Activated gamma-delta T cell (primary cell): ENCODE results near the gene ARL6IP1.
"Not testable (repeated sequence)": the region's sequence is repeated elsewhere in the genome, so short reads cannot be mapped to it uniquely, and the experiment has no call there.

Experiments used
- DNase-seq: peaks from one replicate; lab custom pipeline; 2025; lab: John Stamatoyannopoulos, UW

ARL6IP1 gene

GRCh38 chr16:18799500-18799899 lies 1.8 kb downstream of the ARL6IP1 start:
- no peak for DNase-seq

- no peak for DNase-seq
Observed at GRCh38 chr16:18797746-18798145, 3.6 kb downstream of the ARL6IP1 start.

- no peak for DNase-seq
Observed at GRCh38 chr16:18796377-18796776, 5.0 kb downstream of the ARL6IP1 start.

GRCh38 chr16:18792836-18793433 lies 8.4 kb downstream of the ARL6IP1 start:
- no peak for DNase-seq

GRCh38 chr16:18789850-18790706 lies 11.3 kb downstream of the ARL6IP1 start, which contains the start of gene RPS15A:
RPS15A (minus strand) TSS chr16:18790334; CDS start chr16:18789113, 1,221 bp downstream.
- peak; percentile 40 for DNase-seq

GRCh38 chr16:18789515-18789849 lies 11.9 kb downstream of the ARL6IP1 start:
- no peak for DNase-seq

- DNase-seq: no peak
Observed at GRCh38 chr16:18788828-18789514, 12.4 kb downstream of the ARL6IP1 start.

GRCh38 chr16:18784917-18785623 lies 16.3 kb downstream of the ARL6IP1 start:
- DNase-seq: no peak

- no peak for DNase-seq
Observed at GRCh38 chr16:18783430-18784341, 17.7 kb downstream of the ARL6IP1 start.

GRCh38 chr16:18782697-18783429 lies 18.5 kb downstream of the ARL6IP1 start:
- no peak for DNase-seq

- DNase-seq: not testable (repeated sequence)
Observed at GRCh38 chr16:18781232-18781631, 20.1 kb downstream of the ARL6IP1 start.

GRCh38 chr16:18780460-18781026 lies 20.8 kb downstream of the ARL6IP1 start:
- DNase-seq: not testable (repeated sequence)

GRCh38 chr16:18777664-18778063 lies 23.7 kb downstream of the ARL6IP1 start:
- DNase-seq: not testable (repeated sequence)

GRCh38 chr16:18776334-18776733 lies 25.0 kb downstream of the ARL6IP1 start:
- not testable (repeated sequence) for DNase-seq

GRCh38 chr16:18774651-18775050 lies 26.7 kb downstream of the ARL6IP1 start:
- DNase-seq: not testable (repeated sequence)

- not testable (repeated sequence) for DNase-seq
Observed at GRCh38 chr16:18772171-18772570, 29.2 kb downstream of the ARL6IP1 start.

GRCh38 chr16:18770336-18770962 lies 30.9 kb downstream of the ARL6IP1 start:
- DNase-seq: not testable (repeated sequence)

GRCh38 chr16:18767217-18767616 lies 34.1 kb downstream of the ARL6IP1 start:
- DNase-seq: not testable (repeated sequence)

GRCh38 chr16:18762713-18763112 lies 38.6 kb downstream of the ARL6IP1 start:
- DNase-seq: not testable (repeated sequence)
